ENCODE measurements around the gene LIPG.

Gene LIPG

DNA sequence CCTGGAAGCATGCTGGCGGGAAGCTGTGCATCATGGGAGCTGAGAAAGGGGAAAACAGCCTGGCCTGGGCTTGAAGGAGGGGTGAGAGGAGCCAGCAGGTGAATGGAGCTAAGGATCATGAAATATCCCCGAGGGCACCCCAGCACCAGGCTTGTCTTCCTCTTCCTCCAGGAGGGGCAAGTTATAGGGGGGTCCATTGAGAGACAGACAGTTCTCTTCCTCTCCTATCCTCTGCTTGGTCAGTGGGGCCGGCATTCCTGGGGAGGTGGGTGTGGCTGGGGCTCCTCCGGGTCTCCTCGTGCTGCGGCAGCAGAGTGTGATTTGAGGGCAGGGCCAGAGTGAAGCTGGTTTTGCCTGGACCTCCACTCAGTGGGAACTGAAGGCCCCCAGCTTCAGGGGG is 78.9 kb downstream of the LIPG start:
- no peak for DNase-seq

DNA sequence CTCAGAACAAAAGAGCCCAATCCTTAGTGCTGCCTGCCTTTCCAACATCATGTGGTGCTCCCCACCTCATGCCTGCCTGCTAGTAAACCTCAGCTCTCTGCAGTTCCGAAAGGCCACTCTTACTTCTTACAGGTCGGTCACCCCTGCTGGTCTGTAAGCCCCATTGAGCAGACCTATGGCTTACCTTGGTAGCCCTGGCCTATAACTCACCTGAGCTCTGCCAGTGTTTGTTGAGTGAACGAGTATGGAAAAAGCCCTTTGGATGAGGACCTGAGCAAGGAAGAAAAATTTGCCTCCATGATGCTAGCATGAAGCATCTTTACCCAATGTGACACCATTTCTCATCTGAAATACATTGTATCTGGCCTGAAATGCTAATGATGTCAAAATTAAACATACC is 83.3 kb downstream of the LIPG start:
- DNase-seq, result no peak

DNA sequence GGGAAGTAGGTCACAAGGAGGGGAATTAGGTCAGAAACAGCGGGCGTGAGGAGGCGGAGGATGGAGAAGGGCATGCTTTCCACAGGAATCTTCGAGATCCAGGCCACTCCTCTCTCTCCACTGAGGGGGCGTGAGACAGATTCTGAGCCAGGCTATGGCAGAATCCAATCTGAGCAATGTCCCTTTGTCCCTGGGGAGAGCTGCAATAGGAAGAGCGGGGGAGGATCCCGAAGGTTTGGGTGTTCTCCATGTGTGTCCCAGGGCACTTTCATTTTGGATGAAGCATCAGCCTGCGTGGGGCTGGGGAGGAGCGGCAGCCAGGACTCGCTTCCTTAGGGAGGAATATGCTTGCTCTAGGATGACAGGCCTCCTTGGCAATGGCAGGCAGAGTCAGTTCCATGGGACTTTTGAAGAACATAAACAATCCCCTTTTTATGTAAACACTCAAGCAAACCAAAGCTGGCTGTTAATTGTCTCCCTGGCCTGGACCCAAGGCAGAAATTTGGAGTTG is 84.0 kb downstream of the LIPG start:
- no peak for DNase-seq

DNA sequence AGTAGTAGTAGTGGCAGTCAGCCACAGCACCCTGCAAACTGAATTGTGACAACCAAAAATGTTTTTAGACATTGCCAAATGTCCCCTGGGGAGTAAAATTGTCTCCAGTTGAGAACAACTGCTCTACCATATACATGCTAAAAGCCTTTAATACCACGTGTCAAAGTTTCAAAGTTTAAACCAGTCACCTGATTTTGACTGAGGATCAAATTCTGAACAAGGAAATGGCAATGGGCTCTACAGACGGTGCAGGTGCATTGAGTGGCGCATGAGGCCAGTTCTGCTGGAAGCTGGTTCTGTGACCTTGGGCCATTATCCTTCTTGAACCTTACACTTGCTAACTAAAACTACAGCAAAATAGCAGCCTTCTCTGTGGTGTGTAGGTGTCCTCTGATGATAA is 85.0 kb downstream of the LIPG start:
- no peak for DNase-seq

DNA sequence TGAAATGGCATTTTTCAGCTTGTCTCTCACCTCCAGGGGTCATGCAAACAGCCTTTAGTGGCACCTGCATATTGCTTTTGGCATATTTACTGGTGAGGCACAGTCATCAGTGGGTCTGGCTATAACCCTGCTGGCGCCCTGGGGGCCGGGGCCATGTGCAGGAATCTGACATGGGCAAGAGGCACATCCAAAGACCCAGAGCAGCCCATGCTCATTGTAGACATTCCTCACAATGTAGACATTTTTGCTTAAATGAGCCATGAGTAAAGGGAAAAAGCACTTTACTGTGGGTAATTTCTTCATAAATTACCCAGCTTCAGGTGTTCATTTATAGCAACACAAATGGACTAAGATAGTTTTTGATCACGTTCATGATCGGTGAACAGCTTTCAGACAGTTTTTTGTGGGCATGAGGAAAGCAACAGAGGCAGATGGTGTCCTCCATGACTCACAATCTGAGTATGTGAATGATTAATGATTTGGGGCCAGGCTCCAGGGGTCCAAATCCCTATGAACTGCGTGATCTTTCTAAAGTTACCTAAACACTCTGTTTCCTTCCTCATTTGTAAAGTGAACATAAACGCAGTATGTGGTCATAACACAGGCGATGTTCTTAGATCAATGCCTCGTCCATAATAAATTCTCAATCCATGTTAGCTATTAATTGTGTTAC is 85.8 kb downstream of the LIPG start:
- no peak for DNase-seq

DNA sequence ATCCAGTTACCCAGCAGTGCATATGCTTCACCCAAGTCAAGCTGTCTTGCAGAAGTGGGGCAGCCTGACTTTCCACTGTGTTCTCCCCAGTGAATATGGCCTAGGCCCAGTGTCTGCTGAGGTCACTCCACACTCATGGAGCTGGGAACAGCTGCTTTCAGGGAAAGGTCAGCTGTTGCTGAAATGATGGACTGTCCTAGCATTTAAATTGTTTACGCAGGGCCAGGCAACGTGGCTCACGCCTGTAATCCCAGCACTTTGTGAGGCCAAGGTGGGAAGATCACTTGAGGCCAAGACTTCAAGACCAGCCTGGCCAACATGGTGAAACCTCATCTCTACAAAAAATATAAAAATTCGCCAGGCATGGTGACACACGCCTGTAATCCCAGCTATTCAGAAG is 86.5 kb downstream of the LIPG start:
- DNase-seq, result no peak

Data from NCI-H345 (cell line).